ENCODE data around the gene CARD11.
A peak's percentile ranks its signal among the peaks of the same experiment; 100 is the strongest.

DNA sequence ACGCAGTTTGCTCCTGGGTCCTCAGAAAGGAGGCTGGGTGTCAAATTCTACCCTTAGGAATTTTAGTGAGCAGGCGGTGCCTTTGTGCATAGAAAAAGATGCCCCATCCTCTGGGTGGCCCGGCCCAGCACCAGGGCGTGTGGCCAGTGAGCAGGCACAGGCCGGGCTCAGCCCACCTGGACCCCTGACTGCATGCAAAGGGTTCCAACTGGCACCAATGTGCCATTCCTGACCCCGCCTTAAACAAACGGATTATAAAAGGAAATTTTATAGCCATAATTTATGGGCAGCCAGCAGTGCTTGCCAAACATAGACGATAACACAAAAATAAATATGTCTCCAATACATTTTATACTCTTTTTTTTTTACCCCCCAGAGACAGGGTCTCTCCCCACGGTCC, 159.5 kb downstream of the CARD11 start:
- TF ChIP-seq, protein P1, sequence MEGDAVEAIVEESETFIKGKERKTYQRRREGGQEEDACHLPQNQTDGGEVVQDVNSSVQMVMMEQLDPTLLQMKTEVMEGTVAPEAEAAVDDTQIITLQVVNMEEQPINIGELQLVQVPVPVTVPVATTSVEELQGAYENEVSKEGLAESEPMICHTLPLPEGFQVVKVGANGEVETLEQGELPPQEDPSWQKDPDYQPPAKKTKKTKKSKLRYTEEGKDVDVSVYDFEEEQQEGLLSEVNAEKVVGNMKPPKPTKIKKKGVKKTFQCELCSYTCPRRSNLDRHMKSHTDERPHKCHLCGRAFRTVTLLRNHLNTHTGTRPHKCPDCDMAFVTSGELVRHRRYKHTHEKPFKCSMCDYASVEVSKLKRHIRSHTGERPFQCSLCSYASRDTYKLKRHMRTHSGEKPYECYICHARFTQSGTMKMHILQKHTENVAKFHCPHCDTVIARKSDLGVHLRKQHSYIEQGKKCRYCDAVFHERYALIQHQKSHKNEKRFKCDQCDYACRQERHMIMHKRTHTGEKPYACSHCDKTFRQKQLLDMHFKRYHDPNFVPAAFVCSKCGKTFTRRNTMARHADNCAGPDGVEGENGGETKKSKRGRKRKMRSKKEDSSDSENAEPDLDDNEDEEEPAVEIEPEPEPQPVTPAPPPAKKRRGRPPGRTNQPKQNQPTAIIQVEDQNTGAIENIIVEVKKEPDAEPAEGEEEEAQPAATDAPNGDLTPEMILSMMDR (IDR thresholded peaks at IDR 0.05): no peak
- TF ChIP-seq POLR2AphosphoS5 (IDR thresholded peaks at IDR 0.05): peak; percentile 32
- TF ChIP-seq POLR2A (IDR thresholded peaks at IDR 0.05): no peak
